ENCODE measurements around the gene GLRA1.

- TF ChIP-seq CTCF (IDR thresholded peaks at IDR 0.05) = peak; percentile 67 to 84
- TF ChIP-seq POLR2AphosphoS5 (IDR thresholded peaks at IDR 0.05) = no peak
- no peak for TF ChIP-seq POLR2A (IDR thresholded peaks at IDR 0.05)
- TF ChIP-seq EP300 (IDR thresholded peaks at IDR 0.05) = no peak
Measured at GRCh38 chr5:151825445-151825844, 99.2 kb downstream of the GLRA1 start.
